HL-60 (cell line): ENCODE results near the gene IRAK2.

Experiments used
- DNase-seq, 2 experiments: peaks; one replicate each; pipeline ENCODE4 v3.0.0-alpha.2; 2010 to 2020; ENCODE audit warnings: low read depth in 1 of 2, low spot score in 1 of 2
- H3K27ac ChIP-seq: fragments of 250-450 bp; sonication (Bioruptor Pico); replicated peaks from 2 replicates; pipeline ENCODE4 v1.5.1; 2020; ENCODE audit warnings: mild to moderate bottlenecking, moderate library complexity
- H3K27me3 ChIP-seq: fragments of 250-450 bp; sonication (Bioruptor Pico); 2 replicates; pipeline ENCODE4 v1.5.1; 2021; ENCODE audit warnings: mild to moderate bottlenecking, moderate library complexity; ENCODE audit not compliant: insufficient read depth, poor library complexity, severe bottlenecking
- H3K4me3 ChIP-seq: replicated peaks from 2 replicates; pipeline ENCODE4 v1.5.1; 2011; ENCODE audit warnings: mild to moderate bottlenecking, control low read depth, low read length; ENCODE audit not compliant: insufficient read depth
- CTCF ChIP-seq: IDR thresholded peaks from one replicate; pipeline ENCODE4 v1.5.1; 2011; ENCODE audit warnings: low read length, control low read depth, inconsistent platforms; ENCODE audit not compliant: insufficient read depth
- GABPA ChIP-seq: IDR thresholded peaks from 2 replicates; pipeline ENCODE4 v1.6.1; 2012; ENCODE audit warnings: low read depth
- POLR2AphosphoS5 ChIP-seq: IDR thresholded peaks from 2 replicates; pipeline ENCODE4 v1.6.1; 2012; ENCODE audit warnings: low read depth
- REST ChIP-seq: IDR thresholded peaks from 2 replicates; pipeline ENCODE4 v1.6.1; 2012; ENCODE audit warnings: low read depth; ENCODE audit not compliant: insufficient replicate concordance
- SPI1 ChIP-seq: IDR thresholded peaks from 2 replicates; pipeline ENCODE4 v1.6.1; 2012; ENCODE audit warnings: low read depth, mild to moderate bottlenecking, borderline replicate concordance

The IRAK2 gene

GRCh38 chr3:10290481-10291176 is 125.9 kb downstream of the IRAK2 start:
- Histone ChIP-seq H3K27ac (no peak overlapping the region), H3K4me3 (no peak overlapping the region), H3K27me3 (no peaks in the 10 kb centered on the region)
- DNase-seq, result no peak
- no peak for TF ChIP-seq SPI1
- no peak for TF ChIP-seq CTCF
- TF ChIP-seq REST, result no peak
- no peak for TF ChIP-seq GABPA
- TF ChIP-seq POLR2AphosphoS5, result no peak

GRCh38 chr3:10291641-10292040 is 126.9 kb downstream of the IRAK2 start:
- peak in 1 of 2 experiments; percentile 59 for DNase-seq
- H3K4me3 ChIP-seq, result peak overlapping the region; percentile 13
- H3K27ac ChIP-seq, result peak overlapping the region; percentile 81
- TF ChIP-seq GABPA (no peak), SPI1 (no peak), REST (no peak), CTCF (no peak), POLR2AphosphoS5 (no peak)
- no peaks in the 10 kb centered on the region for H3K27me3 ChIP-seq

GRCh38 chr3:10292505-10293419 is 128.0 kb downstream of the IRAK2 start, which contains the start of gene GHRL:
GHRL (minus strand) TSS chr3:10292947; CDS start chr3:10290180, 2,767 bp downstream.
- H3K4me3 ChIP-seq, result peak within 1 kb of the TSS; percentile 26
- peak; percentile 86 to 93 for DNase-seq
- TF ChIP-seq CTCF (no peak), REST (peak; percentile 52), SPI1 (peak; percentile 85), POLR2AphosphoS5 (peak; percentile 94), GABPA (no peak)
- peak within 1 kb of the TSS; percentile 81 for H3K27ac ChIP-seq
- no peaks in the 10 kb centered on the region for H3K27me3 ChIP-seq
